Measurements from ENCODE around the gene SLC34A3.
A peak's percentile ranks its signal among the peaks of the same experiment; 100 is the strongest.
"Not testable (repeated sequence)": the region's sequence is repeated elsewhere in the genome, so short reads cannot be mapped to it uniquely, and the experiment has no call there.

SLC34A3 gene

GRCh38 chr9:137243626-137244485 is 13.2 kb downstream of the SLC34A3 start:
- no peak for DNase-seq

DNA sequence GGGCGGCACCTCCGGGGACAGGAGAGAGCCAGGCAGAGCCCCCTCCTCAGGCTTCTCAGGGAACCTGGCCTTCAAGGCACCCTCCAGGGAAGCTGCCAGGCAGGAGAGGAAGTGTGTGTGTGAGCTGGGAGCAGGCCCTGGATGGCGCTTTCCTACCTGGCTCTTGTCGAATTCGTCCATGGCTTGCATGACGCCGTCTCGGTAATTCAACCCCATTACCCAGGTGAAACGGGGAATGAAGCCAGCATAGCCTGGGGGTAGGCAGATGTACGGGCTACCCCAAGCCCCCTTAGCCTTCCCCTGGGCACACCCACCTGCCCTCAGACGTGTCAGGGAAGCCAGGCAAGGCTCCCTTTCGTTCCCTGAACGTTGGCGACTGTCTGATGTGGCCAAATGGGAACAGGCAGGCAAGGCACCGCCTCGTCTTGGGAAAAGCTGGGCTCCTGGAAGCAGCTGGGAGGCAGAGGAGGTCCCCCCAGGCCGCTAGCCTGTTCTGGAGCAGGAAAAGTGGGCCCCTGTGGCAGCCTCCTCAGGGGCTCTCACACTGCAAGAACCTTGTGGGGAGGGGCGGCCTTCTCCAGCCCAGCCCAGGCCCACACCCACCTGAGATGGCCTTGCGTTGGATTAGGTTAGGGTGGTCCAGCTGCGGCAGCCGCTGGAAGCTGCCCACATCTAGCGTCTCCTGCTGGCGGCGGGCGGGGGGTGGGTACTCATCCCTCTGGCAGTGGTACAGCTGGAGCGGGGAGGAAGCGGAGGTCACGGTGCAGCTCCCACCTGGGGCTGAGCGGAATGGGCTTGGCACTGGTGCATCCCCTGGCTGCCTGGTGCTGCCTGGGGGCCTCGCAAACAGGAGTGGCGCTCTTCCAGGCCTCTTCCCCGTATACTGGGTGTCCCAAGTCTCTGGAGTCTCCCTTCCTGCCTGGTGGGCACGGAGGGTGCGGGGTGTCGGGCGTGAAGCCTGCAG is 14.1 kb downstream of the SLC34A3 start:
- DNase-seq: no peak

DNA sequence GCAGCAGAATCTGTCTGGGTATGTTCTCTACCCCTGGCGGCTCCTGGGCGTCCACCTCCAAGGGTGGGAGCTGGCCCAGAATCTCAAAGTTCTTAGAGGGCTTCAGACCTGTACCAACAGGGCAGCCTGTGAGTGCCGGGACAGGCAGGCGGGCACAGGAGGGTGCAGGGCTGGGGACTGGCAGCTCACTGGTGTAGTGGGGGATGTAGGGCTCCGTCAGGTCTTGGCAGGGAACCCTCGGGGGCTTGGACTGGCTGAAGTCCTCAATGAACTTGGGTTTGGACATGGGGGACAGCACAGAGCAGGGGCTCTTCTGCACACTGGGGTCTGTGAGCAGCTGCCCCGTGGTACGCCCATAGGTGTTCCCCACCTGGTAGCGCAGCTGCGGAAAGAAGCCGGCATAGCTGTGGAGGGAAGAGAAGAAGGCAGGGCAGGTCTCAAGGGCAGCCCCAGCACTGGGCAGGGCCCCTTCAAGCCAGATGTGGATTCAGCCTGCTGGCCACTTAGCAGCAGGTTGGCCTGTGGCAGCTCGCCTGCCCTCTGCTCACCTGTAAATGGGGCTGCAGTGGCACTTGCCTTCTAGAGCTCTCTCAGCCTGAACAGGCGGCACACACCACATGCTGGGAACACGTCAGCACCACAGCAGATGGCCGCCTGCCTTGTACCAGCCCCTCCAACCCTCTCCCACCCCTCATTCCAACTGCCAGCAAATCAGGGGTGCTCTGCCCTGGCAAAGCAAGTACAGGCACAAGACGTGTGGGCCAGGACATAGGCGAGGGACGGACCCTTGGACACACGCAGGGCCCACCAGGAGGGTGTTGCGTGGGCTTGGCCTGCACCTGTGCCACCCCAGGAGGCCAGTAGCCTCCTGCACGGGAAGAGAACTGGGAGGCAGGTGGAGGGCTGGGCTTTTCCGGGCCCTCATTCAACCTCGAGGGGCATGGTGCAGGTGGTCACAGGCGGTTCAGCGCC is 15.0 kb downstream of the SLC34A3 start:
- no peak for DNase-seq

DNA sequence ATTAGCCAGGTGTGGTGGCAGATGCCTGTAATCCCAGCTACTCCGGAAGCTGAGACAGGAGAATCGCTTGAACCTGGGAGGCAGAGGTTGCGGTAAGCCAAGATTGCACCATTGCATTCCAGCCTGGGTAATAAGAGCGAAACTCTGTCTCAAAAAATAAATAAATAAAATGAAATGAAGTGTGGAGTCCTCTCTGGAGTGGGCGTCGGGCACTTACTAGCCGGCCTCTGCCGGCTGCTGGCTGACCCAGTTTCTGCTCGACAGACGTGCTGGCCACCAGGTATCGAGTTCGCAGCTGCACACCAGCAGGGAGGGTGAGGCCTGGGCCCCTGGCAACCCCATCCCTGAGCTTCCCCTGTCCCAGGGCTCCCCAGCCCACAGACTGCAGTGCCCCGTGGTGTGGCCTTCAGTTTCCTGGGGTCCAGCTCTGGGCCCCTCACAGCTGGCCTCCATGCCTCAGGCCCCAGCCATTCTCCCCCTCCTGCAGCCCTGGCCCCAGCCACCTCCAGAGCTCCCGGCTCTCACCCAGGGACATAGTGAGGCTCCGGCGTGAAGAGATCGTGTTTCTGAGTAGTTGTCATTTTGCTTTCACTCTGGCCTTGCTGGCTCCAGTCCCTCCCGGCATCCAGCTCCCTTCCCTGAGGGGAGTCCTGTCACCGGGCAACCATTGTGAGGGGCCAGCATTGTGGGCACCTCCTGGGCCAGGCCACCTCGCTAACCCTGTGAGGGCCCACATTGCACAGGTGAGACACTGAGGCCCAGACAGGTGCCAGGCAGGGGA is 16.6 kb downstream of the SLC34A3 start:
- DNase-seq: no peak

DNA sequence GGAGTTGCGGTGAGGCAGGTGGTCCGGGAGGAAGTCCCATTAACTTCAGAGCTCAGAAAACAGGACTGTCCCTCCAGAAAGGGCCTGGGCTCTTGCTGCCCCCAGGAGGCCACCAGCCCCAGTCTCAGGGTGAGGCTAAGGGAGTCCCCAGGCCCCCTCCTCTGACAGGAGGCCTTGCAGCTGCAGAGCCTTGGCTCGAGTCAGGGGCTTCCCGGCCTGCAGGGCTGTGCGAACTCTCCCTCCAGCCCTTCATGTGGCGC is 17.1 kb downstream of the SLC34A3 start:
- no peak for DNase-seq

- DNase-seq: no peak
These were observed 19.9 kb downstream of the SLC34A3 start for GRCh38 chr9:137250329-137251193.

DNA sequence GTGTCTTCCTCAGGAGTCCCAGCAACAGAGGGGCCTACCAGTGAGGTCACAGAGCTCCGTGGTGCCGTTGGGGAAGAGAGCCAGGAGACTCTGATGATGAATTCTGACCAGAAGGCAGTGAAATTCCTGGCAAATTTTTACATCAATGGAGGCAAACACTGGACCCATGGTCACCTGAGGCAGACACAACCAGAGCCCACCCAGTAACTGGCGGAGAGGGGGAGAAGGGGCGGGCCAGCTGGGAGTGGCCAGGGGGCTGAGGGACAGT is 20.4 kb downstream of the SLC34A3 start, which contains the start of gene STPG3:
STPG3 (plus strand) TSS at position 93 of the 268 bp plus-strand sequence; CDS start at position 94, 1 bp downstream.
- DNase-seq: no peak

DNA sequence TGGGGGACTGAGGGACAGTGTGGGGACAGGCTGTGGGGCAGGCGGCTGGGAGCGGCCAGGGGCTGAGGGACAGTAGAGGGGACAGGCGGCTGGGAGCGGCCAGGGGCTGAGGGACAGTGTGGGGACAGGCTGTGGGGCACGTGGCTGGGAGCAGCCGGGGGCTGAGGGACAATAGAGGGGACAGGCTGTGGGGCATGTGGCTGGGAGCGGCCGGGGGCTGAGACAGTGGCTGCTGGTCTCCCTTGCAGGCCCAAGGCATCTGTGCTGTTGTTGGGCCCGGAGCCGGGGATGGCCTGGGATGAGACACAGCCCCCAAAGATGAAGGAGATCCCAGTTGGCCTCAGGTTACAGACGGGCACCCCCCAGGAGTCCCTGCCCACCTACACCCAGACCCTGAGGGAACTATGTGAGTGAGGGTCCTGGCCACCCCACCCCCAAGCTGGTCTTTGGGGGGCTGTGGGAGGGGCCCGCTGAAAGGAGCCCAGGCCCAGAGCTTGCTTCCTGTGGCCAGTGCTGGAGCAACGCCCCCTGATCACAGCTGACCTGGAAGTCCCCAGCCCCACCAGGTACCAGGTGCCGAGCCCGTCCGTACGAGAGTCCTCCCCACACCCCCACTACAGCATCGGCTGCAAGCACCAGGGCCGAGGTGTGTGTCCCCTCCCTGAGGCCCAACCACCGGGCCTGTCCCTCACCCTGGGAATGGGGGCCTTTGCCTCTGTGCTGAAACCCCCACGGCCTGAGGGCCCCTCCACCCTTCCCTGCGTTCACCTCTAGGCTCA is 21.0 kb downstream of the SLC34A3 start:
- DNase-seq: no peak

- DNase-seq: no peak
These were observed 22.1 kb downstream of the SLC34A3 start for GRCh38 chr9:137252555-137253506.

GRCh38 chr9:137253717-137254623 is 23.3 kb downstream of the SLC34A3 start:
- no peak for DNase-seq

GRCh38 chr9:137254624-137255447 is 24.1 kb downstream of the SLC34A3 start, which contains the start of gene NELFB:
TSS of gene NELFB (plus strand) at chr9:137255327.
- peak; percentile 95 for DNase-seq

- DNase-seq: no peak
These were observed 24.9 kb downstream of the SLC34A3 start for GRCh38 chr9:137255448-137256114.

- DNase-seq: no peak
These were observed 25.7 kb downstream of the SLC34A3 start for GRCh38 chr9:137256362-137256761.

DNA sequence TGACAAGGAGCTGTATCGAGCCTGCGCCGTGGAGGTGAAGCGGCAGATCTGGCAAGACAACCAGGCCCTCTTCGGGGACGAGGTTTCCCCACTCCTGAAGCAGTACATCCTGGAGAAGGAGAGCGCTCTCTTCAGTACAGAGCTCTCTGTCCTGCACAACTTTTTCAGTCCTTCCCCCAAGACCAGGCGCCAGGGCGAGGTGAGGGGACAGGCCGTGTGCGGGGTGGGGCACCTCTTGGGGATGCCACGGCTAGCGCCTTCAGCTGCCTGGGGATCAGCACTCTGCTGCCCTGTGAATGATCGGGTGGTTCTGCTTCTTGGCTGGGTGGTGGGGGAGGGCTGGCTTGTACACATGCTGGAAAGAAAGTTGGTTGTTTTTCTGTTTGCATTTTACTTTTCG is 26.2 kb downstream of the SLC34A3 start:
- no peak for DNase-seq

DNA sequence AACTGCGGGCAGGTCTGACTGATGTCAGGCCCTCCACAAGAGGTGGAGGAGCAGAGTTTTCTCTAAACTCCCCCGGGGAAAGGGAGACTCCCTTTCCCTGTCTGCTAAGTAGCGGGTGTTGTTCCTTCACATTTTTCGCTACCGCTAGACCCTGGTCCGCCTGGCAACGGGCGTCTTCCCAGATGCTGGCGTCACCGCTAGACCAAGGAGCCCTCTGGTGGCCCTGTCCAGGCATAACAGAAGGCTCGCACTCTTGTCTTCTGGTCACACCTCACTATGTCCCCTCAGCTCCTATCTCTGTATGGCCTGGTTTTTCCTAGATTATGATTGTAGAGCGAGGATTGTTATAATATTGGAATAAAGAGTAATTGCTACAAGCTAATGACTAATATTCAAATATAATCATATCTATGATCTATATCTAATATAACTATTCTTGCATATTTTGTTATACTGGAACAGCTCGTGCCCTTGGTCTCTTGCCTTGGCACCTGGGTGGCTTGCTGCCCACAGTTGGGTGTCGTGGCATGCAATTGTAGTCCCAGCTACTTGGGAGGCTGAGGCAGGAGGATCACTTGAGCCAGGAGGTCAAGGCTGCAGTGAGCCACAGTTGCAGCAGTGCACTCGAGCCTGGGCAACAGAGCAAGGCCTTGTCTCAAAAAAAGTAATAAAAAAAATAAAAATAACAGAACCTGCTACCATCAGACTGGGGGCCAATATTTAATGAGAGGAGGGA is 31.6 kb downstream of the SLC34A3 start:
- DNase-seq: not testable (repeated sequence)

DNA sequence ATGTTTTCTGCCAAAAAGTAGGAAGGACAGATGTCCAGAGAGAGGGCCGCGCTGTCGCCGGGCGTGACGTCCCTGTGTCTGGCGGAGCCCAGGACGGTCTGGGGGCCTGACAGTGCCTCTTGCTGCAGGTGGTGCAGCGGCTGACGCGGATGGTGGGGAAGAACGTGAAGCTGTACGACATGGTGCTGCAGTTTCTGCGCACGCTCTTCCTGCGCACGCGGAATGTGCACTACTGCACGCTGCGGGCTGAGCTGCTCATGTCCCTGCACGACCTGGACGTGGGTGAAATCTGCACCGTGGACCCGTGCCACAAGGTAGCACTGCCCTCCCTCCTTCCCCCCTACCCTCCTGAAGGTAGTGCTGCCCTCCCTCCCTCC is 32.2 kb downstream of the SLC34A3 start:
- no peak for DNase-seq

Measured in activated naive CD4-positive, alpha-beta T cell treated with anti-CD3 and anti-CD28 coated beads, Interleukin-2, amount 50 U/mL, for 16 hours (primary cell).